GM13976 (cell line): ENCODE measurements around the gene FES.

Source experiments
- DNase-seq: peaks from one replicate; pipeline ENCODE4 v3.0.0; 2012; ENCODE audit warnings: low spot score
- in situ Hi-C: fragments of 300-500 bp; cut with MboI; formaldehyde crosslinking; loops from one replicate; pipeline ENCODE4 v1.12.0; 2022; ENCODE audit warnings: low sequenced_read_pairs, mixed read lengths, inconsistent platforms; ENCODE audit not compliant: unreplicated experiment
- TF ChIP-seq, protein P1 (sequence below): IDR thresholded peaks from 2 replicates; pipeline ENCODE4 v1.5.1; 2012; ENCODE audit warnings: borderline replicate concordance, mild to moderate bottlenecking; ENCODE audit not compliant: insufficient read depth; ENCODE audit errors: extremely low read depth, missing control alignments, control extremely low read depth

Gene FES

DNA sequence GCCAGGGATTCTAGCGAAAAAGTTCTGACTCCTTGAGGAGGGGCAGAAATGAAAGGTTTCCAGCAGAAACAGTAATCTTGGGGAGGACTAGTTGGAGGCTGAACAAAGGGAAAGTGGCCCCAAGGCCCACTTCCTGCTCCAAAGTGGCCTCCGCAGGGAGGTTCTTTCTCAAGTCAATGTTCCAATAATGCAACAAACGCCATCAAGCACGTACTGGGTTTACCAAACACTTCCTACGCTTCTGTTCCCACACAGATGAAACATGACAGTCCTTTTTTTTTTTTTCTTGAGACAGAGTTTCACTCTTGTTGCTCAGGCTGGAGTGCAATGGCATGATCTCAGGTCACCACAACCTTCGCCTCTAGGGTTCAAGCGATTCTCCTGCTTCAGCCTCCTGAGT, 60.8 kb downstream of the FES start:
- no peak for DNase-seq
- in situ Hi-C loops: no loop called here

More for the DNA sequence above, 60.8 kb downstream of the FES start:
- TF ChIP-seq, protein P1, sequence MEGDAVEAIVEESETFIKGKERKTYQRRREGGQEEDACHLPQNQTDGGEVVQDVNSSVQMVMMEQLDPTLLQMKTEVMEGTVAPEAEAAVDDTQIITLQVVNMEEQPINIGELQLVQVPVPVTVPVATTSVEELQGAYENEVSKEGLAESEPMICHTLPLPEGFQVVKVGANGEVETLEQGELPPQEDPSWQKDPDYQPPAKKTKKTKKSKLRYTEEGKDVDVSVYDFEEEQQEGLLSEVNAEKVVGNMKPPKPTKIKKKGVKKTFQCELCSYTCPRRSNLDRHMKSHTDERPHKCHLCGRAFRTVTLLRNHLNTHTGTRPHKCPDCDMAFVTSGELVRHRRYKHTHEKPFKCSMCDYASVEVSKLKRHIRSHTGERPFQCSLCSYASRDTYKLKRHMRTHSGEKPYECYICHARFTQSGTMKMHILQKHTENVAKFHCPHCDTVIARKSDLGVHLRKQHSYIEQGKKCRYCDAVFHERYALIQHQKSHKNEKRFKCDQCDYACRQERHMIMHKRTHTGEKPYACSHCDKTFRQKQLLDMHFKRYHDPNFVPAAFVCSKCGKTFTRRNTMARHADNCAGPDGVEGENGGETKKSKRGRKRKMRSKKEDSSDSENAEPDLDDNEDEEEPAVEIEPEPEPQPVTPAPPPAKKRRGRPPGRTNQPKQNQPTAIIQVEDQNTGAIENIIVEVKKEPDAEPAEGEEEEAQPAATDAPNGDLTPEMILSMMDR: no peak
